T-helper 22 cell (primary cell): ENCODE results near the gene HSPB7.
"Not testable (repeated sequence)": the region's sequence is repeated elsewhere in the genome, so short reads cannot be mapped to it uniquely, and the experiment has no call there.

Source experiments
- DNase-seq: peaks from one replicate; pipeline ENCODE4 v3.0.0-alpha.2; 2020; ENCODE audit warnings: low read depth

The HSPB7 gene

GRCh38 chr1:16017461-16018303, at the start of gene HSPB7:
TSS of gene HSPB7 (minus strand) at chr1:16018043. CDS start at chr1:16017963, 80 bp downstream.
- no peak for DNase-seq

- DNase-seq: no peak
Measured at GRCh38 chr1:16067127-16067768, 49.4 kb upstream of the HSPB7 start.

GRCh38 chr1:16066245-16066644, 48.4 kb upstream of the HSPB7 start:
- DNase-seq: no peak

GRCh38 chr1:16065269-16065576, 47.4 kb upstream of the HSPB7 start:
- DNase-seq: no peak

GRCh38 chr1:16064536-16065268, 46.9 kb upstream of the HSPB7 start:
- DNase-seq: no peak

GRCh38 chr1:16063921-16064320, 46.1 kb upstream of the HSPB7 start:
- DNase-seq: no peak

GRCh38 chr1:16063226-16063829, 45.5 kb upstream of the HSPB7 start:
- DNase-seq: no peak

GRCh38 chr1:16062687-16063075, 44.8 kb upstream of the HSPB7 start:
- DNase-seq: not testable (repeated sequence)

GRCh38 chr1:16061989-16062686, 44.3 kb upstream of the HSPB7 start:
- not testable (repeated sequence) for DNase-seq

- DNase-seq: no peak
Measured at GRCh38 chr1:16061266-16061665, 43.4 kb upstream of the HSPB7 start.

- DNase-seq: not testable (repeated sequence)
Measured at GRCh38 chr1:16058394-16059120, 40.7 kb upstream of the HSPB7 start.

- DNase-seq: not testable (repeated sequence)
Measured at GRCh38 chr1:16057314-16057915, 39.6 kb upstream of the HSPB7 start.

- DNase-seq: not testable (repeated sequence)
Measured at GRCh38 chr1:16056521-16056912, 38.7 kb upstream of the HSPB7 start.

GRCh38 chr1:16055613-16056520, 38.0 kb upstream of the HSPB7 start:
- DNase-seq: peak; percentile 59

- no peak for DNase-seq
Measured at GRCh38 chr1:16054598-16055540, 37.0 kb upstream of the HSPB7 start.

- no peak for DNase-seq
Measured at GRCh38 chr1:16053781-16054502, 36.1 kb upstream of the HSPB7 start.

- DNase-seq: not testable (repeated sequence)
Measured at GRCh38 chr1:16051949-16052348, 34.1 kb upstream of the HSPB7 start.

GRCh38 chr1:16051039-16051438, 33.2 kb upstream of the HSPB7 start:
- DNase-seq: no peak
